NCI-H345 (cell line): ENCODE results near the gene VPS8.
"Not testable (repeated sequence)": the region's sequence is repeated elsewhere in the genome, so short reads cannot be mapped to it uniquely, and the experiment has no call there.

Experiments used
- DNase-seq: peaks from one replicate; lab custom pipeline; 2025; lab: John Stamatoyannopoulos, UW

VPS8 gene

DNA sequence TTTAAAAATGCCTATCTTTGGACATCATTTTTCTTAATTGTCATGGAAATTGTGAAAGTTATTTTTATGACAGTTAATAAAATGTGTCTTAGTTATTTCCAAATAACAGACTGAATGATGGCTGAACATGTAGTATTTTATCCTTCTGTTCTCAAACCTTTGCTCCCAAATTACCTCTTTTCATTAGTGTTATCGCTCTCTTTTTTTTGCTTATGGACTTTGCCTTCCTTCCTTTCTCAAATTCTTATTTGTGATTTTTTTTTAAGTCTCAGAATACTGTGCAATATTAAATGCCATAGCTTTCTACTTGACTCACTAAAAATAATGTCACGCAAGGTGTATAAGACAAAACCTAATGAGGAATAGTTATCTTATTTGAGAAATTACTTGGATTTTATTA, 107.7 kb downstream of the VPS8 start:
- DNase-seq: no peak

DNA sequence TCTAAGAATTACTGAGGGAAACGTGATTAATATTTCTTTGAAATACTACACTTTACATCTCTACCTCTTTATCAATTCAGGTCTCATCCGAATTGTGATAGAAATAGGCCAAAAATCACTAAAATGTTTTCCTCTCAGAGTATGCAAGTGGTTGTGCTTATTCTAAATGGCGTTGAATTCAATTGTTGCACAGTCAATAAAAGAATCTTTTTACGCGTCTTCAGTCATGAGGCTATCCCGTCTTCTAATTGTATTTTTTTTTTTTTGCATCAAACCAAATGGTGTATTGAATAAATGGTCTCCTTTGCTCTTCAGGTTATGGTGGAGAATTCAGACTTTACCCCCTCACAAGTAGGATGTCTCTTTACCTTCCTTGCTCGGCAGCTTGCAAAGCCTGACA, 112.6 kb downstream of the VPS8 start:
- DNase-seq: no peak

DNA sequence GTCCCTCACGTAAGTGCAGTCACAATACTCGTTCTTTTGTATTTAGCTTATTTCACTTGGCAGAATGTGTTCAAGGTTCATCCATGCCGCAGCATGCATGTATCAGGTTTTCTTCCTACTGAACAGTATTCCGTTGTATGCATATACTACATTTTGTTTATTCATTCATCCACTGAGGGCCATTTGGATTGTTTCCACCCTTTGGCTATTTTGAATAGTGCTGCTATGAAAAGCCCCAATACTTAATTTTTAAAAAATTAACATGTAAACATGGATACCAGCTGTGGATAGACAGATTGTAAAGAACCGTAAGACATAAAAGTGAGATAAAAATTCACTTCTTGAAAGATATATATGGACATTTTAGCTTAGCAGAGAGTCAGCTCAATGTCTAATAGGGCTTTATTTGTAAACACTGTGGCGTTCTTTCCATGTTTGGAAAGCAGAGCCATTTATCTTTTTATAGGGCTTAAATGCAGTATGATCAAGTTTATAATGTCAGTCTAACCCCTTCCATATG, 115.9 kb downstream of the VPS8 start:
- no peak for DNase-seq

DNA sequence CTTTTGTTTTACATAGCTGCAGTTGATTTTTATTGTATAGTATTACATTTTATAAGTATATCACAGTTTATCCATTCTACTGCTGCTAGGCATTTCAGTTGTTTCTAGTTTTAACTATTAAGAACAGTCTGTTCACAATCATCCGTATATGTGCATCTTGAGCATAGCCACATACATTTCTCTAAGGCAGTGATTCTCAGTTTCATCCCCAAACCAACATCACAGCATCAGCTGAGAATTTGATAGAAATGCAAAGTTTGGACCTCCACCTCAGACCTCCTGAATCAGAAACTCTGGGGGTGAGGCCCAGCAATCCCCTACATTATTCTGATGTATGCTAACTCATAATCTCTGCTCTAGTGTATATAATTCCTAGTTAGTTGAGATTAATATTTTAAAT, 120.8 kb downstream of the VPS8 start:
- DNase-seq: no peak

DNA sequence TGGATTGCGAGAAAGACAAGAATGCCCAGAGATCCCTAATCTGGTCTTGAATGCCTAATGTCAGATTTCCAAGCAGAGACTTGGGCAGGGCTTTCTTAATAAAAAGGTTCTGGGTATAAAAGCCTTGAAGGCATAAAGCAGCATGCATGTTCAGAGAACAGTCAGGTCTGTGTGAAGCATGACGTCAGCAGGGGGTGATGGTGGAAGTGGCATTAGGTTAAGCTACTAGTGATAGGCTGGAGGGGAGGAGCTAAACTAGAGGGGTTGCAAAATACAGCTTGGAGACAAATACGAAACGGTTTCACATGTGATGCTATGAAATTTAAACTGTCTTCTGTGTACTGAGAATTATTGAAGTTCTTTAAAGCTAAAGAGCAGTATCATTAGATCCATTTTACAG, 125.6 kb downstream of the VPS8 start:
- DNase-seq: no peak

DNA sequence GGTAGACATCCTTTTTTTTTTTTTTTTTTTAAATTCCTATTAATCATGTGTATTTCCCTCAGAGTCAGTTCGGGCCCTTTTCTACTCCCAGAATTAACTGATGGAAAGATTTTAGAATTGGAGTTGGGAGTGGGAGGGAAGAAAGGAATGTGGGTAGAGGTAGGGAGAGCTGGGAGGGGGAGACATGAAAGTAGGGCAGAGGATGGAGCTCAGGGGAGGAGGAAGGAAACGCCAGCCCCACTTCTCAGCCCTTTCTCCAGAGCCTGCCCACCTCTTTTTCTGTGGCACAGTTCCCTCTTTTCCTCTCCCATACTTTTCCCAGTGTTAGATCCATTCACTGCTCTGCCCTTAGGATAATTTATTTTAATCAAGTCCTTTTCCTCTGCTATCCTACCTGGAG, 129.4 kb downstream of the VPS8 start:
- DNase-seq: no peak

DNA sequence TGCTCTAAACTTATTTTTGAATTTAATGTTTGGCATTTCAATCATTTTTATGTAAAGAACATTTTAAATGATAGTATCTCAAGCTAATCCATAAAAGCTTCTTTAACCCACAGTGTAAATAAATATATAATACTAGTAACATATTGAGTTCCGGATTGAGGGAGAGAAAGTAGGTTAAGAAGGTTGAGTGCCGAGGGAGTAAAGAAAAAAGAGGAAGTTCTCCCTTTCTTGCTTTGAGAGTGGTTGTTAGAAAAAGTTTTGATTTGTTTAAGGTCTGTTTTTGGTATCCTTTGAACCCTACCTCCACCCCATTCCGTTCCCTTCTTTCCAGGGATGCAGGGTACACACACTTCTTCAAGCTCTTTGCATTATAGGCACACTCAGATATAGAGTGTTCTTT, 130.8 kb downstream of the VPS8 start:
- no peak for DNase-seq

DNA sequence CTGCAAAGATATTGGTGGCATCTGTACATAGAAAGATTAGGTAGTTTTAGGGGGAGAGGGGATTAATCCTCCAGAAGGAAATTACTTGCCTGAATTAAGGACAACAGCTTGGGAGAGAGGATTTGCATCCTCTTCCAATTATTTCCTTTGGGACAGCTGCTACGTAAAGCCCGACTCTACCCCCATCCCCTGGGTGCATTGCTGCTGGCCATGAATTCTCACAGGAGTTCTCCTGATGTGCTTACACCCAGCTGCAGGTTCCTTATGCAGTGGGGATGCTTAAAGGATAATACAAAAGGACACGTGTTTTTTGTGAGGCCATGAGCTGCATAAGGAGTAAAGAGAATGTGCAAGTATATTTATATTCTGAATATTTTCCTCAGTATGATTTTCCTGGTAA, 132.3 kb downstream of the VPS8 start:
- no peak for DNase-seq

DNA sequence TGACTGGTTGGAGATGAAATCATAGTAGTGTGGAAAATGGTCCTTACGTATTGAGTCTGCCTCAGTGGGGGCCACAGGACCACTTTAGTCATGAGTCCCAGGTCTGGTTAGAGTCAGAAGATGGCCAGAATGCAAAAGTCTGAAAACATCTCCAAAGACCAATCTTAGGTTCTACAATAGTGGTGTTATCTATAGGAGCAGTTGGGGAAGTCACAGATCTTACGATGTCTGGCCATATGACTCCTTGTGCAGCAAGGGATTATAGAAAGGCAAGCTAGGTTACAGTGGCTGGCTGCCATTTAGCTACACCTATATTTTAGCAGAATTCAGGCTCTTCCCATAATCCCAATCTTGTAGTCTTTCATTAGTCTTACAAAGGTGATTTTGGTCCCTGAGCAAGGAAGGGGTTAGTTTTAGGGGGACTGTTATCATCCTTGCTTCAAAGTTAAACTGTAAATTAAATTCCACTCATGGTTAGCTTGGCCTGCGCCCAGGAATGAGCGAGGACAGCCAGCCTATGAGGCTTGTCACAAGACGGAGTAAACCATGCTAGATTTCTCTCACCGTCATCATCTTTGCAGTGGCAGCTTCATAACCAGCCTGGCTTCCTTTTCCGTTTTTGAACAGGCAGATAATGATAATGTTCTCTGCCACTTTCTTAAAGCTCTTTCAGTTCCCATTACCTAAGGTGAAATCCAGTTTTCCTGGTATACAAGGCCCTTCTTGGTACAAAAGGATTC, 134.1 kb downstream of the VPS8 start:
- no peak for DNase-seq

DNA sequence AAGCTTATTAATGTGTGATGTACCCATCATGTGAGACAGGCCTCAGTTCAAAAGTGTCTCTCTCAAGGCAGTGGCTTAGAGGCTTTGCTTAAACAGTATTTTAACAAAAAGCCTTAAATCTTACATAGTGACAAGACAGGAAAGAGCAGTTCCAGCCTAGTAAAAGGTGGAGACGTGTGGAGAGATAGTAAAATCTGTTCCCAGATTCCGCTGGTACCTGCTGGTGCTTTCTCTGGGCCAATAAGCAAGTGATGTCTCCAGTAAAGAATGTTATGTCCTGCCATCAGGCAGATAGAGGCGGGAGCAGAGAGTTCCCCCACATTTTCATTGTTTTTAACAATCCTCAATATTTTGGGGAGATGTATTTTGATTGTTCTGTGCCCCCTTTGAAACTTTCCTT, 135.0 kb downstream of the VPS8 start:
- no peak for DNase-seq

DNA sequence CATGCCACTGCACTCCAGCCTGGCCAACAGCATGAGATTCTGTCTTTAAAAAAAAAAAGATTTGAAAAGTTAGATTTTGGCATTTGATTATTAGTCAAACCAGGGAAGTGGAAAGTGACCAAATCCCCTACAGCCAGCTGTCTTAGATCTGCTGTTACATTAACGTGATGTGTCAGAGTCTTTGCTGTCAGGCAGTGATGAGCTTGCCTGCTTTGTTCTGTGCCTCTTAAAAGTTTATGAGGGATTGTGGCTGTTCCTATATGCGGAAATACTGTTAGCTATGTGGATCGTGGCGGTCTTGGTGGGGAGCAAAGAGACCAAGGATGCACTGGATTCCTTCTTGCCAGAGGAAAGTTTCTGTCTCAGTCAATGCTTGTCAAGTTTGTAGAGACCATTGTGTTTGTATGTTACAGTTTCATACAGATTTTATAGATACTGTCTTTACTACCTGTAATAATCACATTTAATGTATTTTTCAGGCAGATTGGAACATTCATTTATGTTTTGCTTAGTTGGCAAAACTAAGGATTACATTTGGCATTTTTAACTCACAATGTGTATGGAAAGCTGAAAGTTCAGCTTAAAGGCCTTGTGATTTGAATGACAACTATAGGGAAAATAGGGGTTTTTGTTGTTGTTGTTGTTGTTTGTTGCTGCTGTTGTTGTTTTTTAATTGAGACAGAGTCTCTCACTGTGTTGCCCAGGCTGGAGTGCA, 137.4 kb downstream of the VPS8 start:
- DNase-seq: no peak

DNA sequence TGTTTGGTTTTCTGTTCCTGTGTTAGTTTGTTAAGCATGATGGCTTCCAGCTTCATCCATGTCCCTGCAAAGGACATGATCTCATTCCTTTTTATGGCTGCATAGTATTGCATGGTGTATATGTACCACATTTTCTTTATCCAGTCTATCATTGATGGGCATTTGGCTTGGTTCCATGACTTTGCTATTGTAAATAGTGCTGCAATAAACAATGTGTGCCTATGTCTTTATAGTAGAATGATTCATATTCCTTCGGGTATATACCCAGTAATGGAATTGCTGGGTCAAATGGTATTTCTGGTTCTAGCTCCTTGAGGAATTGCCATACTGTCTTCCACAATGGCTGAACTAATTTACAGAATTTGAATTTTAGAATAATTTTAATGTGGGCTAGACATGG, 138.8 kb downstream of the VPS8 start:
- DNase-seq: not testable (repeated sequence)

DNA sequence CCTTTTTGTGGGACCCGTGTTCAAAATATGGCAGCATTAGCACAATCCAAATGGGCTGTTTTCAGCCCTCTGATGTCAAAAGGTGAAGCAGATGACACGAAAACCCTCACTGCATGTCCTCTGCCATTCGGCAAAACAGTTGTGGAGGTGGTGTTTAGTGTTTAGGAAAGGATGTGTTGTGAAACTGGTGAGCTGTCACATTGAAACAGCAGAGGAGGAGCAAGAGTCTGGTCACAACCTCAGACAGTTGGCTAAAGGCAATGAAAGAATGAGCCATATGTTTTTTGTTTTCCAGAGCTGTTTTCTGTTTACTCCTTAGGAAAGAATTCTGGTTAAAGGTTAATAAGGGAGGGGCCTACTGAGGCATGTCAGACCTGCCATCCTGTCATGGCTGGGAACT, 140.7 kb downstream of the VPS8 start:
- no peak for DNase-seq

DNA sequence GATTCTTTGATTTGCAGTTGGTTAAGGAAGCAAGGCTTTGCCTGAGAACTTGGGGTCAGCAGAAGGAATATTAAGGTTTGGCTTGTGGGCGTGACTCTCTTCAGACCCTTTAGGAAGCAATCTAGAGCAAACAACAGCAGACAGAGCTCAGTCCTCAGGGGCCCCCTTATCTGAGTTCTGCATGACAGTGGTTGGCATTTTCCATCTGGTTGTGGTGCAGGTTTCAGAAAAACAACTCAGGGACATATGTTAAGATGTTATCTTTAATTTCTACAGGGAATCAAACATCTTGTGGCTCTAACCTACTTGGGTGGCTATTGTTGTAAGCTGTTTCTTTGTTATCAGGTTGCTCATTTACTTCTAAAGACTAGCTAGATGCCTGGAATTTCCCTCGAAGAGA, 141.4 kb downstream of the VPS8 start:
- DNase-seq: no peak

DNA sequence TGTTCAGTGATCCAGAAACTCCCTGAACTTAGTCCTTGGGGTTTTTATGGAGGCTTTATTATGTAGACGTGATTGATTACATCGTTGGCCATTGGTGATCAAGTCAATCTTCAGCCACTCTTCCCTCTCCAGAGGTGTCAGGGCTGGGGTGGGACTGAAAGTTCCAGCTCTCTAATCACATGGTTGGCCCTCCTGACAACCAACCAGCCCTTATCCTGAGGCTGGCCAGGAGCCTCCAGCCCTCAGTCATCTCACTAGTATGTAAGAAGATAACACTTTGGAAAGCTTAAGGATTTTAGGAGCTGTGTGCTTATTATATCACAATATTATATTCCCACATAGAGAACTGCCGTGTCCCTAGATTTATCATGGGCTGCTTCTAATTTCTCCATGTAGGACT, 142.3 kb downstream of the VPS8 start:
- no peak for DNase-seq

DNA sequence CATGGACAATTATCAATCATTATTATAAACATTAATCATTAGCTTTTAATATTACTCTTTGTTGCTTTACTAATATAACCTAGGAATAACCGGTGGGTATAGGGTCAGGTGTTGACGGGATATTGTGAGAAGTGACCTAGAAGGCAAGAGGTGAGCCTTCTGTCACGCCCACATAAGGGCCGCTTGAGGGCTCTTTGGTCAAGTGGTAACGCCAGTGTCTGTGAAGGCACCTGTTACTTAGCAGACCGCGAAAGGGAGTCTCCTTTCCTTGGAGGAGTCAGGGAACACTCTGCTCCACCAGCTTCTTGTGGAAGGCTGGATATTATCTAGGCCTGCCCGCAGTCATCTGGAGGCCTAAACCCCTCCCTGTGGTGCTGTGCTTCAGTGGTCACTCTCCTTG, 142.9 kb downstream of the VPS8 start:
- DNase-seq: not testable (repeated sequence)

DNA sequence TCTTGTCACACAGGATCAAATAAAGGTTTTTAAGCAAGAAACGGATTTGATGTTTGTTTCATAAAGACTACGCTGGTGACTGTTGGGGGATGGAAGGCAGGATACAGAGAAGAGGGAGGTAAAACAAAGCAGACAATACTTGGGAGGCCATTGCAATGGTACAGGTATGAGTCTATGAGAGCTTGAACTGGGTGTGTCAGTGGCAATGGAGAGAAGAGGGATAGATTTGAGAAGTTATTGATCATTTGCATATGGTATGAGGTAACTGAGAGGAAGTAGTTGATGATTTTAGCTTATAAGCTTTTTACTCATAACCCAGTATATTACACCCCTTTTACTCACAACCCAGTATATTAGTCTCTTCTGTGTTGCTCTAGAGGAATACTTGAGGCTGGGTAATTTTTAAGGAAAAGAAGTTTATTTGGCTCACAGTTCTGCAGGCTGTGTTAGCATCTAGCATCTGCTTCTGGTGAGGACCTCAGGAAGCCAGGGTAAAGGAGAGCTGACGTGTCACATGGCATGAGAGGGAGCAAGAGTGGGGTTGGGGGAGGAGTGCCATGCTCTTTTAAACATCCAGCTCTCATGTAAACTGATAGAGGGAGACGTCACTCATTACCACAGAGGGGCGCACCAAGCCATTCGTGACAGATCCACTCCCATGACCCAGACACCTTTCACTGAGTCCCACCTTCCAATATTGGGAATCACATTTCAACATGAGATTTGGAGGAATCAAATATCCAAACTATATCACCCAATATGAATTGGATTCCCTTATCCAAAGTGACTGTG, 153.9 kb downstream of the VPS8 start:
- DNase-seq: no peak

DNA sequence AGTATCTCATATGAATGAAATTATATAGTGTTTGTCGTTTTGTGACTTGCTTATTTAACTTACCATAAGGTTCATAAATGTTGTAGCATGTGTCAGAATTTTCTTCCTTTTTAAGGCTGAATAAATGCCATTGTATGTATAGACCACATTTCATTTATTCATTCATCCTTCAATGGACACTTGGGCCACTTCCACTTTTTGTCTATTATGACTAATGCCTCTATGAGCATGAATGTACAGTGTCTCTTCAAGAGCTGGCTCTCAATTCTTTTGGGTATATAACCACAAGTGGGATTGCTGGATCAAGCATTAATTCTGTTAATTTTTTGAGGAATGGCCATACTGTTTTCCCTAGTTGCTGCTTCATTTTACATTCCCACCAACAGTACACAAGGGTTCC, 156.1 kb downstream of the VPS8 start:
- no peak for DNase-seq

DNA sequence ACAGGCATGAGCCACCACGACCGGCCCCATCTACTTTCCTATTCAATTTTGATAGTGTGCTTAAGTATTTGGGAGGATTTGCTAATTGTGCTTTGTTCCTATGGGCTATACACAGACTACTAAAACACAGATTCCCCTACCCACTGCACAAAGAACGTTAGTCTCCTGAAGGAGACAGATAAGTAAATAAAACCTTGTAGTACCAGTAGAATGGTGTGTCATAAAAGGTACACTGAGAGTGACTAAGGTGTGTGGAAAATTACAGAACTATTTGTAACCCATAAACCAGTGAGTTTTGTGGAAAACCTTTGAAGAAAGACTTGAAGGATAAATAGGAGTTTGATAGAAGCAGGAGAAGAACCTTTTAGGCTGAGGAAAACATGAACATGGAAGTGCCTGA, 158.2 kb downstream of the VPS8 start:
- DNase-seq: no peak

DNA sequence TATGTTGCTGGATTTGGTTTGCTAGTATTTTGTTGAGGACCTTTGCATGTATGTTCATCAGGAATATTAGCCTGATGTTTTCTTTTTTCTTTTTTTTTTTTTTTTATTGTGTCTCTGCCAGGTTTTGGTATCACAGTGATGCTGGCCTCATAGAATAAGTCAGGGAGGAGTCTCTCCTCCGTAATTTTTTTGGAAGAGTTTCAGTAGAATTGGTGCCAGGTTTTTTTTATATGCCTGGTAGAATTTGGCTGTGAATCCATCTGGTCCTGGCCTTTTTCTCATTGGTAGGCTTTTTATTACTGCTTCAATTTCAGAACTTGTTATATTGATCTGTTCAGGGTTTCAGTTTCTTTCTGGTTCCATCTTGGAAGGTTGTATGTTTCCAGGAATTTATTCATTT, 165.8 kb downstream of the VPS8 start:
- DNase-seq: no peak

DNA sequence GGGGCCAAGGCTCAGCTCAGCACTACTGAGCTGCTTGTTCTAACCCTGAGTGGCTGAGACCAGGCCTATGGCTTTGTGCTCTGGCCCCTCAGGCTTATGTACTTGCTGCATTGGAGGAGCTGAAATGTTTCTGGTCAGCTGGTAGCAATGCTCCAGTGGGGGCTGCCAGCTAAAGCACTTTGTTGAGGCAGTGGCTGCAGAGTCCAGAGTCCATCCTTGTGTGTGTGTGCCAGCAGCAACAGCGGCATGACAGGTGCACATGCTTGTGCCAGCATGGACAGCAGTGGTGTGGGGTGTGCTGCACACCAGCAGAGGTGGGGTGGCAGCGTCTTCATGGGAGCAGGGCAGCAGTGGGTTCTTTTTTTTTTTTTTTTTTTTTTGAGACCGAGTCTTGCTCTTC, 169.1 kb downstream of the VPS8 start:
- no peak for DNase-seq

DNA sequence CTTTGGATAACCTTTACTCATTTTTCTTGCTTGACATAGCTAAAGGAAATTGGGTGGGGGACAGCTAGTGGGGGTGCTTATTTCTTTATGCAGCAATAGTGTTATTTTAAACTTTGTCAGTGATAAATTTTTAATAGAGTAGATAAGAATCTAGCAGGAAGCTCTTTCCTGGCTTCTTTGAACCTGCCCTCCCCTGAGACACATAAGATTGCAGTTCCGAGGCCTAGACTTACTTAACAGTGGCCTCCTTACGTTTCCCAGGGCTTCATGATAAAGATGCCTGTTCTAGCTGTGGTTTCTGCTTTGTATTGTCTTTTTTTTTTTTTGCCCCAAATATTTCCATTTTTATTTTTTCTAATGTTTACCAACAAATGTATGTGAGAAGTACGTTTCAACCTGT, 170.1 kb downstream of the VPS8 start:
- no peak for DNase-seq

DNA sequence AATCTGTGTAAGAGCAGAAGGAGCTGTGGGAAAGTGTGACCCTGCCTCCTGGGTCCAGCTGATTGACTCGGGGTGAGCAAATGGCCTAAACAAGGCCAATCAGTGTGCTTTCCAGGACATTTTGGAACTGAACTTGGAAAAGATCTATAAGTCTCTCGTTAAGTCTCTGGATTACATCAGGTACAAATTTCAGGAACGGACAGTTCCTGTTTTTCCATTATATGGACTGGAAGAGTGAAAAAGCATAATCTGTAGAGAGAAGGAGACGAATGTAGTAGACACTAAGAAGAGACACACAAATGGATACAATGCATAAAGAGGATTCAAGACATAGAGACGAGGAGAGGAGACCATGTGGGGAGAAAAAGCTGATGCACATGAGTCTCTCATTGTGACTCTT, 173.6 kb downstream of the VPS8 start:
- DNase-seq: no peak
